ENCODE results near the gene PADI1. TPM values are rescaled to one million over a fixed set of nuclear protein-coding genes. Genes with fewer than 3 reads are reported as not detected.

The PADI1 gene
- total RNA-seq, 1 donor = under 0.01 TPM

DNA sequence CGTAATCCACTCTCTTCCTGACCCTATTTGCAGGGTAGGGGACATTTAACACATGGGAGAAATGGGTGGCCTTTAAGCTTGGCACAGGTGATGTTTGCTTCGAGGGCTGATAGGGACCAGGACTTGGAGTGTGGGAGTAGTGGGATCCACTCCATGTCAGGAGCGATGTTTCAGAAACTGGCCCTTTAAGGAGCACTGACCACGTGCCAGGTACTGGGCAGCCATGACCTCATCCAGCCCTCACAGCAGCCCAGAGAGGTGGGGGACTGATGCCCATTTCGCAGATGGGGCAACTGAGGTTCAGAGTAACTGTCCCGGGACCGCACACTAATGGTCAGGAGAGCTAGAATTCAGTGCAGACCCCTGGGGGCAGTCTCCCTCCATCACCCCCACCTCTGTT, 55.3 kb downstream of the PADI1 start:
- DNase-seq (ENCODE audit: insufficient read length, low spot score, missing footprints) = peak; percentile 76
- H3K4me1 ChIP-seq (ENCODE audit: insufficient read depth, low read length) = peaks cover 8% of the 10 kb centered on the region
- H2AFZ ChIP-seq (ENCODE audit: low read length) = no peak overlapping the region
- H3K27ac ChIP-seq (ENCODE audit: low read depth, low read length) = no peak overlapping the region
- no peaks in the 10 kb centered on the region for H3K79me2 ChIP-seq (ENCODE audit: insufficient read depth, low read length)
- no peak for TF ChIP-seq CTCF (IDR thresholded peaks at IDR 0.05; ENCODE audit: extremely low read depth, low read depth, low read length)
- H4K20me1 ChIP-seq (ENCODE audit: insufficient read depth, low read length) = no peaks in the 10 kb centered on the region
- H3K4me2 ChIP-seq (ENCODE audit: insufficient read depth, low read length) = no peak overlapping the region
- H3K9me3 ChIP-seq (ENCODE audit: low read depth, low read length) = no peaks in the 10 kb centered on the region
- H3K27me3 ChIP-seq (ENCODE audit: insufficient read depth, low read length) = peaks cover 25% of the 10 kb centered on the region
- no peak overlapping the region for H3K4me3 ChIP-seq (ENCODE audit: insufficient read depth, low read length)
- no peaks in the 10 kb centered on the region for H3K36me3 ChIP-seq (ENCODE audit: insufficient read depth, low read length)

DNA sequence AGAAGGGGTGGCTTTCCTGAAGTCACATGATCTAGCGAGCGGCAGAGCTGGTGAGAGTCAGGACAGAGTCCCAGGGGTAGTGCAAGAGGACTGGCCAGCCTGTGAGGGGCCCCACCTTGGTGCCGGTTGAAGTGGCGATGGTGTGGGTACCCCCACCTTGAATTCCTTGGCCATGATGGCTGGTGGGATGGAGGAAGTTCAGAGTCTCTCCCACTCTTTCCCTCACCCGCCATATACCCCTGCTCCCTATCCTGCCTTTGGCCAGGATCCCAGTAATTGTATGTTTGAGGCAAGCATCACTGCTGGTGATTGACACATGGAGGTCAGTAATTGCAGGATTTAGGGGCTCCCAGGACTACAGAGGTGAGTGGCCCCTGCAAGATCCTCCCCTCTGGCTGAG, 55.8 kb downstream of the PADI1 start:
- no peak overlapping the region for H2AFZ ChIP-seq (ENCODE audit: low read length)
- no peak for TF ChIP-seq CTCF (IDR thresholded peaks at IDR 0.05; ENCODE audit: extremely low read depth, low read depth, low read length)
- no peaks in the 10 kb centered on the region for H3K36me3 ChIP-seq (ENCODE audit: insufficient read depth, low read length)
- H3K27me3 ChIP-seq (ENCODE audit: insufficient read depth, low read length) = peaks cover 25% of the 10 kb centered on the region
- no peaks in the 10 kb centered on the region for H3K9me3 ChIP-seq (ENCODE audit: low read depth, low read length)
- peaks cover 8% of the 10 kb centered on the region for H3K4me1 ChIP-seq (ENCODE audit: insufficient read depth, low read length)
- H3K4me2 ChIP-seq (ENCODE audit: insufficient read depth, low read length) = no peak overlapping the region
- no peak overlapping the region for H3K27ac ChIP-seq (ENCODE audit: low read depth, low read length)
- no peak overlapping the region for H3K4me3 ChIP-seq (ENCODE audit: insufficient read depth, low read length)
- peak; percentile 53 for DNase-seq (ENCODE audit: insufficient read length, low spot score, missing footprints)
- no peaks in the 10 kb centered on the region for H4K20me1 ChIP-seq (ENCODE audit: insufficient read depth, low read length)
- no peaks in the 10 kb centered on the region for H3K79me2 ChIP-seq (ENCODE audit: insufficient read depth, low read length)

- Histone ChIP-seq H2AFZ (ENCODE audit: low read length) (no peak overlapping the region), H3K4me2 (ENCODE audit: insufficient read depth, low read length) (no peak overlapping the region), H3K36me3 (ENCODE audit: insufficient read depth, low read length) (no peaks in the 10 kb centered on the region), H3K9me3 (ENCODE audit: low read depth, low read length) (no peaks in the 10 kb centered on the region), H3K79me2 (ENCODE audit: insufficient read depth, low read length) (no peaks in the 10 kb centered on the region), H3K27ac (ENCODE audit: low read depth, low read length) (no peak overlapping the region), H4K20me1 (ENCODE audit: insufficient read depth, low read length) (no peaks in the 10 kb centered on the region), H3K4me3 (ENCODE audit: insufficient read depth, low read length) (no peak overlapping the region), H3K4me1 (ENCODE audit: insufficient read depth, low read length) (peaks cover 6% of the 10 kb centered on the region), H3K27me3 (ENCODE audit: insufficient read depth, low read length) (peaks cover 25% of the 10 kb centered on the region)
- DNase-seq (ENCODE audit: insufficient read length, low spot score, missing footprints) = no peak
- no peak for TF ChIP-seq CTCF (IDR thresholded peaks at IDR 0.05; ENCODE audit: extremely low read depth, low read depth, low read length)
These were observed 59.0 kb downstream of the PADI1 start for GRCh38 chr1:17263936-17264335.

GRCh38 chr1:17264470-17264869, 59.5 kb downstream of the PADI1 start:
- no peaks in the 10 kb centered on the region for H3K36me3 ChIP-seq (ENCODE audit: insufficient read depth, low read length)

More at GRCh38 chr1:17264470-17264869, 59.5 kb downstream of the PADI1 start:
- no peak for TF ChIP-seq CTCF (IDR thresholded peaks at IDR 0.05; ENCODE audit: extremely low read depth, low read depth, low read length)
- peaks cover 24% of the 10 kb centered on the region for H3K27me3 ChIP-seq (ENCODE audit: insufficient read depth, low read length)
- DNase-seq (ENCODE audit: insufficient read length, low spot score, missing footprints) = no peak
- H4K20me1 ChIP-seq (ENCODE audit: insufficient read depth, low read length) = no peaks in the 10 kb centered on the region
- no peak overlapping the region for H3K4me3 ChIP-seq (ENCODE audit: insufficient read depth, low read length)
- peaks cover under 1% of the 10 kb centered on the region for H3K4me1 ChIP-seq (ENCODE audit: insufficient read depth, low read length)
- H3K9me3 ChIP-seq (ENCODE audit: low read depth, low read length) = no peaks in the 10 kb centered on the region
- no peak overlapping the region for H3K27ac ChIP-seq (ENCODE audit: low read depth, low read length)
- H3K79me2 ChIP-seq (ENCODE audit: insufficient read depth, low read length) = no peaks in the 10 kb centered on the region
- H3K4me2 ChIP-seq (ENCODE audit: insufficient read depth, low read length) = no peak overlapping the region
- H2AFZ ChIP-seq (ENCODE audit: low read length) = no peak overlapping the region

Measured in osteoblast (primary cell).